Glomerular visceral epithelial cell (primary cell): ENCODE results near the gene THNSL1.

Source experiments
- DNase-seq: peaks from one replicate; pipeline ENCODE4 v3.0.0-alpha.2; 2016; ENCODE audit errors: extremely low spot score

THNSL1 gene

GRCh38 chr10:25059990-25060389 lies 43.6 kb downstream of the THNSL1 start:
- DNase-seq: peak; percentile 77

GRCh38 chr10:25061125-25061524 lies 44.7 kb downstream of the THNSL1 start:
- no peak for DNase-seq

- DNase-seq: peak; percentile 57
These were observed 45.5 kb downstream of the THNSL1 start for GRCh38 chr10:25061711-25062449.

GRCh38 chr10:25063157-25063556 lies 46.7 kb downstream of the THNSL1 start:
- no peak for DNase-seq

- DNase-seq: no peak
These were observed 47.2 kb downstream of the THNSL1 start for GRCh38 chr10:25063644-25064043.

GRCh38 chr10:25064401-25064800 lies 48.0 kb downstream of the THNSL1 start:
- DNase-seq: no peak

- DNase-seq: no peak
These were observed 49.5 kb downstream of the THNSL1 start for GRCh38 chr10:25065761-25066476.

GRCh38 chr10:25068152-25069058 lies 52.0 kb downstream of the THNSL1 start:
- no peak for DNase-seq

GRCh38 chr10:25071227-25071626 lies 54.8 kb downstream of the THNSL1 start:
- DNase-seq: no peak

- DNase-seq: no peak
These were observed 56.4 kb downstream of the THNSL1 start for GRCh38 chr10:25072786-25073185.

GRCh38 chr10:25075825-25076224 lies 59.4 kb downstream of the THNSL1 start:
- no peak for DNase-seq
